Stomach smooth muscle (tissue), 2 donors: ENCODE data around the gene CDKN2B-AS1.

Source experiments
- H3K27ac ChIP-seq: one replicate; pipeline ENCODE4 v1.7.0; 2013; ENCODE audit warnings: mild to moderate bottlenecking, low read length, inconsistent platforms
- H3K27me3 ChIP-seq, 2 donors: one replicate each; pipeline ENCODE4 v1.7.0; 2013; ENCODE audit warnings: low read length in 2 of 2; ENCODE audit not compliant: insufficient read depth in 2 of 2, control insufficient read depth in 1 of 2
- H3K36me3 ChIP-seq, 2 donors: one replicate each; pipeline ENCODE4 v1.7.0; 2013; ENCODE audit warnings: low read length in 2 of 2; ENCODE audit not compliant: control insufficient read depth in 2 of 2, insufficient read depth in 2 of 2
- H3K4me1 ChIP-seq: one replicate; pipeline ENCODE4 v1.7.0; 2013; ENCODE audit warnings: low read length; ENCODE audit not compliant: control insufficient read depth, insufficient read depth
- H3K4me3 ChIP-seq, 2 donors: one replicate each; pipeline ENCODE4 v1.7.0; 2013; ENCODE audit warnings: low read length in 2 of 2
- H3K9ac ChIP-seq, 2 donors: one replicate each; pipeline ENCODE4 v1.7.0; 2013; ENCODE audit warnings: low read length in 2 of 2, mild to moderate bottlenecking in 1 of 2
- H3K9me3 ChIP-seq, 2 donors: one replicate each; pipeline ENCODE4 v1.7.0; 2013; ENCODE audit warnings: low read length in 2 of 2; ENCODE audit not compliant: control insufficient read depth in 2 of 2
- donor health status: healthy.
- donor health status: Pancreatic carcinoma.

The CDKN2B-AS1 gene

DNA sequence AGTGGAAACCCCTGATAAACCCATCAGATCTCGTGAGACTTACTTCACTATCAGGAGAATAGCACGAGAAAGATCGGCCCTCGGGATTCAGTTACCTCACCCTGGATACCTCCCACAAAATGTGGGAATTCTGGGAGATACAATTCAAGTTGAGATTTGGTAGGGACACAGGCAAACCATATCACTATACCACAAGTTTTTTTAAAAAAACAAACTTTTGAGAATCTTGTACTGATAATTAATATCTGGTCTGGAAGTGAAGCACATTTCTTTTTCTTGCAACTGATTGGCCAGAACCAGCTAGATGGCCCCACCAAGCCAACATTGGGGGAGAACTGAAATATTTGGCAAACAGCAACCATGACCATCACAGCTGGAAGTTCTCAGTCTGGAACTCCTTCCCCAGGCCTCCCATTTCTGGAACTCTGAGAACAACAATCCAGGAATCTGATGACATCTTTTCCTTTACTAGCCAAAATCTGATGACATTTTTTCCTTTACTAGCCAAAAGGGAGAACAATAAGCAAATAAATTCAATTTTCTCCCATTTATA lies 66.3 kb downstream of the CDKN2B-AS1 start:
- no peak overlapping the region for H3K9ac ChIP-seq

DNA sequence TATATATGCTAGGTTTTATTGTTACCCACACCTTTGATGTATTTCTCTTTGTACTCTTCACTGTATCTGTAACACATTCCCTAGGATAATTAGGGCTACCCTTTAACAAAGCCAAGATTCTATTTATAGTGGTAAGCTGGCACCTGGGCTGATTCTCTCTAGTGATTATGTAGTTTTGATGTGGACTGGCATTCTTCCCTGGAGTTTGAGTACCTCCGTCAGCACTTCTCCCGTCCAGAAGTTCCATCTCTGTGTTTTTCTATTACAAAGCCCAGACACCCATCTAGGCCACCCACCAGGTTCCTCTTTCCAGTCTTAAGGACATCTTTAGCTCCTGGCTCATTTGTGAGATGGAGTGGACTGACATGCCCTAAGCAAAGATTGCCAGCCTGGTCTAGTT lies 70.4 kb downstream of the CDKN2B-AS1 start:
- Histone ChIP-seq H3K27ac (no peak overlapping the region), H3K9me3 (no peaks in the 10 kb centered on the region), H3K27me3 (no peaks in the 10 kb centered on the region), H3K36me3 (no peaks in the 10 kb centered on the region), H3K4me1 (no peaks in the 10 kb centered on the region), H3K4me3 (no peak overlapping the region), H3K9ac (no peak overlapping the region)

More for the DNA sequence above, 66.3 kb downstream of the CDKN2B-AS1 start:
- Histone ChIP-seq H3K9me3 (no peaks in the 10 kb centered on the region), H3K36me3 (no peaks in the 10 kb centered on the region), H3K4me1 (no peaks in the 10 kb centered on the region), H3K4me3 (no peak overlapping the region), H3K27me3 (no peaks in the 10 kb centered on the region), H3K27ac (no peak overlapping the region)

DNA sequence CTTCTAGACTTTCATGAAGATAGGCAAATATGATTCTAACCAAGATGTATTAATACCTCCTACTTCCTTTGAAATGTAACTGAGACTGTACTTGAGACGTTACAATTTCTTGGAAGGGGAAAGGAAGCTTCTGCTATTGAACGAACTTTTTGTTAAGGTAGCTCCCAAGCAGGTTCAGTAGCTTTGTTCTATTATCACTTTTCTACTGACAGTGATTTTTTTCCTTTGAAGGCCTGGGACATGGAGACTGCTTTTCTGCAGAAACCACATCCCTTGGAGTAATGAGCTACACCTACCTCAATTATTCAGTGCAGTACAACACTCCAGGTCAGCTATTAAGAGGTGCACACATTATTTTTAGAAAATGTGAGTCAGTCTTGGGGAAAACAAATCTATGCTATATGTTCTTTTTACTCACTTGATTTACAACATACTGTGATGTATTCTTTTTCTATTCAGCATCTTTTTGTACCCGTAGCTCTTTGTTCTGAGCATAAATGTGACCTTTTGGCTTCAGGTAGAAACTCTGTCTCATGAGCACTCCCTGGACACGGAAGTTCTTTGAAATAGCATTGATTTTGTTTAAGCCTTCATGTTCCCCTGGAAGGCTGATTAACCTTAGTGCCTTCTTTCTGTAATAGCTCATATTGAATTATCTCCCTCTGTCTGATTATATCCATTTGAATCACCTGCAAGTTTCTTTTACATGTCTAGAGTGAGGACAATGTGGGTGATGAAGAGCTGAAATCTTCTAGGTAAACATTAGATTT lies 71.0 kb downstream of the CDKN2B-AS1 start:
- H3K27me3 ChIP-seq, result no peaks in the 10 kb centered on the region
- no peak overlapping the region for H3K4me3 ChIP-seq
- H3K9me3 ChIP-seq, result no peaks in the 10 kb centered on the region
- H3K27ac ChIP-seq, result no peak overlapping the region
- H3K36me3 ChIP-seq, result no peaks in the 10 kb centered on the region
- H3K4me1 ChIP-seq, result no peaks in the 10 kb centered on the region
- H3K9ac ChIP-seq, result no peak overlapping the region

DNA sequence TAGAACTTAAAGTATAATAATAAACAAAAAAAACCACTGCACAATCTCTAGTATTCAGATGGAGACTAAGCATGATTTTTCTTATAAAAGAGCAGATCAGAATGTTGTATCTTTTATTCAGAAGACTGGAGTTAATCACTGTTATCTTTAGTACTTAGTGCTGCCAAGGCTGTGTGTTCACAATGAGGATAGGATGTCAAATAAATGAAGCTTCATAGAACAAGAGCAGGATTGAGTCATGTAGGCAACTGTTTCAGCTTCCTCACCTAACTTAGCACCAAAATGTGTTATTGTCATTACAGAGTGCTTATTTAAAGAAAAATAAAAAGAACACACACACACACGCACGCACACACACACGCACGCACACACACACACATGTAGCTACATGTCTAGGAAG lies 72.6 kb downstream of the CDKN2B-AS1 start:
- Histone ChIP-seq H3K27me3 (no peaks in the 10 kb centered on the region), H3K4me3 (no peak overlapping the region), H3K36me3 (no peaks in the 10 kb centered on the region), H3K9me3 (no peaks in the 10 kb centered on the region), H3K27ac (no peak overlapping the region), H3K4me1 (no peaks in the 10 kb centered on the region), H3K9ac (no peak overlapping the region)

DNA sequence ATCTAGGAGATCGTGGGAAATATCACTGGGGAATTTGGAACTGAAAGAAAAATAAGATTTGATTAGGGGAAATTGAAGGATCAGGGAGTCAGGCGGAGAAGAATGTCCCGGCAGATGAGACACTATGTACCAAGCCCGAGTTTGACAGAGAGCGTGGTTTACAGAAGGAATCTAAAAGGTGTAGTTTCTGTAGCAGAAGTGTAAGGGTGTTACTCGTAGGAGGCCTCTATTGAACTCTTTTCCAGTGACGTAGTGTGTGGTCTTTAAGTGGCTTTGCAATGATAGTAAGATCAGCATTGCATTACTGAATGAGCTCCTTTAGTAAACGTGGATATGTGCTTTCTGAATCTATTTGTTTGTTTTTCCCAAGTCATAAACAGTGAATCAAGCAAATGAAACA lies 73.8 kb downstream of the CDKN2B-AS1 start:
- Histone ChIP-seq H3K4me3 (no peak overlapping the region), H3K27ac (no peak overlapping the region), H3K9ac (no peak overlapping the region), H3K9me3 (no peaks in the 10 kb centered on the region), H3K27me3 (no peaks in the 10 kb centered on the region), H3K4me1 (no peaks in the 10 kb centered on the region), H3K36me3 (no peaks in the 10 kb centered on the region)

DNA sequence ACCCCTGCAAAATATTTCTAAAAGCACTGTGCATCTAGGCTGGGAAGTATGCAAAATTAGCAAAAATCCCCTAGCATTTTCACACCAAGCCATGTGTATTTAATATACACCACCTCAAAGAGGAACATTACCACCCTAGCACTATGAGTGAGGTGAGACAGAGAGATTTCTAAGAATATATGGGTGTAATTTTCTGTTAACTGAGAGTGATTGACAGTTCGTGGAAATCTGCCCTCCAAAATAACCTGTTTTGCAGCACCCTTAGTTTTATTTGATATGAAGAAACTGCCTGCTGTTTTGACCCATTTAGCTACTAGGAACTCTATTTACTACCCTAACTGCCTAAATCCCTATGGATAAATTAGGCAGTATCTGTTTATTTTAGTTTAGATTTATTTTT lies 78.8 kb downstream of the CDKN2B-AS1 start:
- no peaks in the 10 kb centered on the region for H3K9me3 ChIP-seq
- no peak overlapping the region for H3K9ac ChIP-seq
- no peaks in the 10 kb centered on the region for H3K36me3 ChIP-seq
- no peak overlapping the region for H3K4me3 ChIP-seq
- no peak overlapping the region for H3K27ac ChIP-seq
- H3K27me3 ChIP-seq, result no peaks in the 10 kb centered on the region
- no peaks in the 10 kb centered on the region for H3K4me1 ChIP-seq

- Histone ChIP-seq H3K9ac (no peak overlapping the region), H3K9me3 (no peaks in the 10 kb centered on the region), H3K27ac (no peak overlapping the region), H3K4me3 (no peak overlapping the region), H3K4me1 (no peaks in the 10 kb centered on the region), H3K36me3 (no peaks in the 10 kb centered on the region), H3K27me3 (no peaks in the 10 kb centered on the region)
Measured at GRCh38 chr9:22078081-22078480, 83.5 kb downstream of the CDKN2B-AS1 start.

DNA sequence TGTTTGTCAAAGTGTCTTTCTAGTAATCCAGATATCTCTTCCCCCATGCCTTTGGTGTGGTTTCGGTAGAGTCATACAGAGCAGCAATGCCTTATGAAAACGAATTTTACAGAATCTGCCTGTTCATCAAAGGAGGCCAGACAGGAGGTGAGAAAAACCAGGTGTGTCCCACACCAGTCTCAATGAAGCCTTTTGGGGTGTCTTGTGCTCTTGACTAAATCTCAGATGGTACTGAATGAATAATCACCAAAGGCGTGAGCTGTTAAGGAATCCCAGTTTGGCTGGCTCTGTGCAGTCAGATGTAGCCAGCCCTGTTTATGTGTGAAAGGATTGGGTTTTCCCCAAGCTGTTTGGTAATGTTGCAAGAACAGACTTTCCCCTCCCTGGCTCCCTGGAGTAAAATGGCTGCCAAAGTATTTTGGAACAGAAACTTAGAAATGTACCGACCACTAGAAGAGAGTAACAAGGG lies 85.3 kb downstream of the CDKN2B-AS1 start:
- Histone ChIP-seq H3K27me3 (no peaks in the 10 kb centered on the region), H3K27ac (no peak overlapping the region), H3K36me3 (no peaks in the 10 kb centered on the region), H3K9ac (no peak overlapping the region), H3K4me1 (no peaks in the 10 kb centered on the region), H3K9me3 (no peaks in the 10 kb centered on the region), H3K4me3 (no peak overlapping the region)

DNA sequence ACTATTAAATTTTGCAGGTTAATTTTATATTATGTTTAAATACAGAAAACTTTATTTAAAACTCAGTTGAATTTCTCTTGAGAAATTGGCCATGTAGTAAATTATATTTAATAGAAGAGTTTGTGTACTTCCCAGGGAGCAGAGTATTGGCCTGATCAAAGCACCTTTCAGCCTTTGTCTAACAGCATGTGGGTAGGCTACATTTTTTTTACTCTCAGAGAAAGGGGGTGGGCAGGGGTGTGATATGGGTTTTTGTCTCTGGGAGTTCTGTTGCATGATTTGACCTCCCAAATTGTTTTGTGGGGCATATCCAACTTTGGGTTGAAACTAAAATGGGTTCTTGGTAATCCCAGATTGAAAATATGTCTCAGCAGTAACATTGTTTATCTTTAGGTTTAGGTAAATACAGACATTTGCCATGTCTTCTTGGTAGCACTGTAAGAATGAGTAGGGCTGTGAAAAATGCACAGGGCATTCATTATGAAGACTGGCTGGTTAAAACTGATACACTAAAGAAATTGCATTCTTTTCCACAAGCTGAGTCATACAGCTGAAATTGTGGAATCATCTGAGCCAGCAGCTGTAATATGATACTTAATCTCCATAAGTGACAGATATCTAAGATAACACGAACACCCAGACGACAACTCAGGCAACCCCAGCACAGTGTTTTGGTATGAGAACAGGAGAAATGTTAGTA lies 89.9 kb downstream of the CDKN2B-AS1 start:
- no peak overlapping the region for H3K4me3 ChIP-seq
- no peaks in the 10 kb centered on the region for H3K4me1 ChIP-seq
- H3K9me3 ChIP-seq, result no peaks in the 10 kb centered on the region
- no peaks in the 10 kb centered on the region for H3K27me3 ChIP-seq
- no peak overlapping the region for H3K27ac ChIP-seq
- H3K36me3 ChIP-seq, result no peaks in the 10 kb centered on the region
- H3K9ac ChIP-seq, result no peak overlapping the region

DNA sequence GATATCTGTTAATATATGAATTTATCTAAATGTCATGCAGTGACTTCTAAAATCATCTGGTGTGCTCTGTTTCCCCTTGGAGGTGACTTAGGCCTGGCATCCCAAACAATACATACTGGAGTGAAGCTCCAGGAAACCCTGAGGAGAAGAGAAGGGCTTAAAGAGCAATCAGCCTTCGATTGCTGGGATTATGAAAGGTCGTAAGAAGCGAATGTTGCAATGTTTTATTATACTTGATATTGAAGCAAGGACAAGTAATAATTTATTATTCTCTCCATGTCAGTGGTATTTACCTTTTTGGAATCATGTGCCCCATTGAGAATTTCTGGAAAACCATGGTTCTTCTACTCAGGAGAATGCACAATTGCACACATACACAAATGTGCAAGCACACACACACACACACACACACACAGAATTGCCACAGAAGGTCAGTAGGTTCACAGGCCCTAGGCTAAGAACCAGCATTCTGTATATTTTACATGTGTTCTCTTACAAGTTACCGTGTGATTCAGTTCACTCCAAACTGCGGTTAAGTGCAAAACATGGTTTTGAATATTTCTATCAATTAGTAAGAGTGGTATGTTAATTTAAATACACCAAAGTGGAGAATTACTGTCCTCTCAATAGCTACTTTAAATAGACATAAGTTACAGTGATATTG lies 93.6 kb downstream of the CDKN2B-AS1 start:
- Histone ChIP-seq H3K4me1 (no peaks in the 10 kb centered on the region), H3K9ac (no peak overlapping the region), H3K9me3 (no peaks in the 10 kb centered on the region), H3K27ac (no peak overlapping the region), H3K27me3 (no peaks in the 10 kb centered on the region), H3K36me3 (no peaks in the 10 kb centered on the region), H3K4me3 (no peak overlapping the region)
